Measurements from ENCODE around the gene MYH3.

The MYH3 gene

DNA sequence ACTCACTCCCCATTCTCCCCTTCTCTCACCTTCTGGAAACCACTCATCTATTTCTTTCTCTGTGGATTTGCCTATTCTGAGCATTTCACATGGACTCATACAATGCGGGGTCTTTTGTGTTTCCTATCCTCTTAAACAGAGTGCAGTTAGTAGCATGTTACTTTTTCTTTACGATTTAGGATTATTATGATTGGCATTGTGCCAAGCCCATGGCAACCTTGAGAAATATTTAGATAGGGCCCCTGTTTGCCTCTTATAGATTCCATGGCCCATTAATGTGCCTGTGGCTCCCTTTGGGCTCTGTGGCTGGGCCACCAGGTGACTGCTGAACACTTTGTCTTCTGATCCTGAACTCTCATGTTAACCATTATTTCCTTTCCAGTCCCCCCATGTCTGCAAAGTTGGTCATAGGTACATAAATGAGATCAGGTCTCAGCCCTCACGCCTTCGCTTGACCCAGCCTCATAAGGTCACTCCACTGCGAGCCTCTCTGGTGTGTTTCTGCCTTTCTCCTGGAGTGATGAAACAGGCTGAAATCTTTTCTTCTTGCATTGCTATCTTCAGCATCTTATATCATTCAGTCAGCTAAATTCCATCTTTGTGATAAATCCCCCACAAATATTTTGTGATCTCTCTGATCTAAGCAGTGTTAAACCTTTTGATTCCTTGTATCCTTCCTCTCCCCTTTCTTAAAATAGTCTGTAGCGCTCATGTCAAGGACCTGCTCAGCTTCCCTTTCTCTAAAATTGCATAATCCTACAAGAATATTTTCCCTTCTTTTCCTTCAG lies 44.0 kb downstream of the MYH3 start:
- no peak for DNase-seq

DNA sequence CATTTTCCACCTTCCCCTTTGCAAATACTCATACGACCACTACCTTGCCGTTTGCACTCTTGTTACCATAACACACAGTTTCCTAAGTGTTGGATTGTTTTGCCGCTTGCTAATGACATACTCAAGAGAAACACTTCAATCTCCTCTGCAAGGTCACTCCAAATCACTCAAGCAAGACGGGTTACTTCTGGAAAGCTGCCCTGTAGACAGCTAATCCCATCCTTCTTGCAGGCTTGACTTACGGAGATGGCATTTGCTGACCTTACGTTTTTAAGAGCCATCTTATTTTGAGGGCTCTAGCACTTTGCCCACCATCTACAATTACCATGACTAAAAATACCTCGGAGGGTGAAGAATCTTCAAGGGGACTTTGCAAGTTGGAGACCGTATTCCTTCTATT lies 46.2 kb downstream of the MYH3 start:
- DNase-seq = no peak

GRCh38 chr17:10608244-10608643 lies 48.9 kb downstream of the MYH3 start:
- DNase-seq = no peak

DNA sequence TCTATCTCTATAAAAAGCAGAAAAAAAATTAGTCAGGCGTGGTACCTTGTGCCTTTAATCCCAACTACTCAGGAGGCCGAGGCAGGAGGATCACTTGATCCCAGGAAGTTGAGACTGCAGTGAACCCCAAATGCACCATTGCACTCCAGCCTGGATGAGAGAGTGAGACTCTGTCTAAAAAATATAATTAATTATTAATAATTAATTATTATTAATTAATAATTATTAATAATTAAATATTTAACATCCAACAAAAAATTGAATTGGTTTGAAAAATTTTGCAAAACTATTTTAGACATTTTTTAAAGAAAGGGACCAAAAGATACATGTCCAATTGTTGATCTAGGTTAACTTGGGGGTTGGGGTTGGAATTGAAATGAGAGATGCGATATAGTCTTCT lies 51.0 kb downstream of the MYH3 start:
- no peak for DNase-seq

DNA sequence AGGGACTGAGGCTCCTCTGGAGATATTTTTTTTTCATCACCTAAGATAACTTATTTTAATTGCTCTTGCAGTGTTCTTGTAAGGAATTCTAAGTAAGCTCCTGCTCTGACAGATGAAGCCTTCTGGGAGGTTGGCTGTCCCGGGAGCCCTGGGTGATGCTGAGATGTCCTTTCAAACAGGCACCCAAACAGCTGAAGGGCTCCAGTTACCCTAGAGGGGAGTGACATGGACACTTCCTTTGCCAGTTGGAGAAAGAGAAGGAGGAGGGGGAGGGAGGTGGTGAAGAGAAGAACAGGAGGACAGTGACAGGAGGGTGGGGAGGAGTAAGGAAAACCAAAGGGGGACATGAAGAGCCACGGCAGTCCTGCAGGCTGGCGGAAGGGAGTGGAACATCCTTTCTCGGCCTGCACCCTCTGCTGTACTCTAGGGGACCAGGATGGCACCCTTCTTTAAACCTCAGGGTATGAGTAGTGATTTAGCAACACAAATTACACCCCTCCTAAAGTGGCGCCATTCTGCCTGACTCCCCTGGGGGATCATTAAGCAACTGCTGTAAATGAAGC lies 51.8 kb downstream of the MYH3 start:
- DNase-seq = no peak

DNA sequence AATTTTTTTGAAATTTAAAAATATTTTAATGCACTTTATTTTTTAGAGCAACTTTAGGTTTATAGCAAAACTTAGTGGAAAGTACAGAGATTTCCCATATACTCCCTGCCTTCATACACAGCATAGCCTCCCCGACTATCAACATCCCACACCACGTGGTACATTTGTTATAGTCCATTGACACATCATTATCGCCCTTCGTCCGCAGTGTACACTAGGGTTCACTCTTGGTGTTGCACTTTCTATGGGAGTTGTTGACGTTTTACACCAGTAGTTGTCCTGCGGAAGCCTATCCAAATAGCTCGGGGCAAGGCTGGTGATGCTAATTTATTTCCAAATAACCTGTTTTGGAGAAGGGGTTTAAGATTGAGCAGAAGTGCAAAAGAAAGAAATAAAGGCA lies 52.6 kb downstream of the MYH3 start:
- no peak for DNase-seq

GRCh38 chr17:10603931-10604330 lies 53.2 kb downstream of the MYH3 start:
- no peak for DNase-seq

DNA sequence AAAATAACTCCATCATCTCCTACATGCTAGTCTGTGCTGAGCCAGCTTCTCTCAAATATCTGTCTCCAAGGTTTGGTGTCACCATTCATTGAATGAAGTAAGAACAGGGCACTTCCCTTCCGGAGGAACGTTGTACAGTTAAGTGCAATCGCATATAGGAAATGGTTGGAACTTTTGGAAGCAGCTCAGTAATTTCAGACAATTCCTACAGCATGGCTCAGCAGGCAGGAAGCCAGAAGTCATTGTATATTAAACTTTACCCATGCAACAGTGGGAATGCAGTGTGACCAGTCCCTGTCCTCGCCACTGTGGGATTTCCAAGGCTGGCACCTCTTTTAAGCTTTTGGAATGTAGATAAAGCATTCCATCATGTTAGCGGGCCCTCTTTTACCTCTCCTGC lies 56.5 kb downstream of the MYH3 start:
- no peak for DNase-seq

- no peak for DNase-seq
Observed at GRCh38 chr17:10598621-10599020, 58.5 kb downstream of the MYH3 start.

- no peak for DNase-seq
Observed at GRCh38 chr17:10589553-10590145, 67.5 kb downstream of the MYH3 start.

DNA sequence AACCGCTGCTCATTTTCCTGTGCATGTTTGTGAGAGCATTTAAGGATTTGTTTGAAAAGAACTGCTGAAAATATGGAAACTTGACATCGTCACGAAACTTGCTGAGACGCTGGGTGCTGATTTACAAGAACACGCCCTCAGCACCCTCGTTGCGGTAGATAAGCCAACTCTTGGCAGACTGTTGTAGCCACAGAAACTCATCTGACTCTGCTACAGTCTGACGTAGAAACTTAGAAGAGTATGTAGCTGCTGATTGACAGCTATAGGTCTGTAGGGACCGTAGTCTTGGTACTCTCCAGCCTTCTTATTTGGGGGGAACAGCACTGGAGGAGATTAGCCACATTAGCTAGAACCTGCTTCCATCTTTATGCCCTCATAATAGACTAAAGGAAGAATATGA lies 71.6 kb downstream of the MYH3 start:
- DNase-seq = no peak

- DNase-seq = no peak
Observed at GRCh38 chr17:10583834-10584233, 73.3 kb downstream of the MYH3 start.

GRCh38 chr17:10579270-10579669 lies 77.8 kb downstream of the MYH3 start:
- DNase-seq = no peak
